ENCODE data around the gene LNP1.
"Not testable (repeated sequence)": the region's sequence is repeated elsewhere in the genome, so short reads cannot be mapped to it uniquely, and the experiment has no call there.

The LNP1 gene, protein sequence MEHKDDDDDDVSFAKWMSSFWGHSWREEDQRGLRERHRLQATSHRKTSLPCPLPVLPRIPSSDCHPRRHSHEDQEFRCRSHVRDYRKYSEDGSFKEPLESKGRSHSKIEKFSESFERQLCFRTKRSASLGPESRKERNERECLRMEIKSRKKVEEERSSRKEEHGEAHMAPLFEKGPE

DNA sequence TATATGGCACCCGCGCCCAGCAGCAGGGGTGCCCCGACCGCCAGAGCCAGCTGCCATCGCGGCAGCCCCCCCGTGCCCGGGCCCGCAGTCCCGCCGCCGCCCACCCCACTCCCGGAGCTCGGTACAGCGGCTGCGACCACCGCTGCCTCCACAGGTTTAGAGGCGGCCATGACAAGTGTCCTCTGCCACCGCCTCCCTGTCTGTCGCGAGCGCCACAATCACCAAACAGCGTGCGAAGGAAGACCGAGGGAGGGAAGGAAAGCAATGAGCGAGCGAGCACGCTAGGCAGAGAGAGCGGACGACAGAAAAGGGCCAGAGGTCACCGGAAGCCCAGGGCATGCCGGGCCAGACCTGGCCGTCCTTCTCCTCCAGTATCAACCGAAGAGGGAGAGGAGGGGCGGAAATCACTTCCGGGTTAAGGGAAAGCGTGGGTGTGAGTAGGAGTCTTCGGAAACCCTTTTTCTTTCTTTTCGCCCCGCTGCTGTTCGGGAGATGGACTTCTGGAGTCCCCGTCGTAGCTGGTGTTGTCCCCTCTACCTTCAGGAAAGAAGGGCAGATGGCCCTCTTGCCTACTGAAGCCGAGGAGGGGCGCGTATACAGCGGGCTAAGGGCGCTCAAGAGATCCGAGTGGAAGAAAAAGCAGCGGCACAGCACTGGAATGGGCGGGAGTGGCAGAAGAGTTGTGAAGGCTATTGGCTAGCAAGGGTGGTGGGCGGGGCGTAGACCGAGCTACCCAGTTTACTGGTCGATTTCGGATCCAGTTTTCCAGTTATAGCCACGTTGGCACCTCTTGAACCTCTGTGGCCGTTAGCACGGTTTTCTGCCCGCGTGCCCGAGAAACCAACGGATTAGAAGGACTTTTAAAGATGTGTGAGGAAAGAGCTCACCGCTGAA, at the start of gene LNP1, which contains the start of gene TOMM70:
LNP1 (plus strand) TSS at position 760 of the 894 bp plus-strand sequence. CDS start 28,191 bp downstream, outside the sequence.
TOMM70 (minus strand) TSS at position 310 of the 894 bp plus-strand sequence; CDS start at position 170, 140 bp downstream.
- DNase-seq = peak; percentile 93 to 94

DNA sequence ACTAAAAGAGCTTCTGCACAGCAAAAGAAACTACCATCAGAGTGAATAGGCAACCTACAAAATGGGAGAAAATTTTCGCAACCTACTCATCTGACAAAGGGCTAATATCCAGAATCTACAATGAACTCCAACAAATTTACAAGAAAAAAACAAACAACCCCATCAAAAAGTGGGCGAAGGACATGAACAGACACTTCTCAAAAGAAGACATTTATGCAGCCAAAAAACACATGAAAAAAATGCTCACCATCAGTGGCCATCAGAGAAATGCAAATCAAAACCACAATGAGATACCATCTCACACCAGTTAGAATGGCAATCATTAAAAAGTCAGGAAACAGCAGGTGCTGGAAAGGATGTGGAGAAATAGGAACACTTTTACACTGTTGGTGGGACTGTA, 49.6 kb upstream of the LNP1 start:
- not testable (repeated sequence) for DNase-seq

DNA sequence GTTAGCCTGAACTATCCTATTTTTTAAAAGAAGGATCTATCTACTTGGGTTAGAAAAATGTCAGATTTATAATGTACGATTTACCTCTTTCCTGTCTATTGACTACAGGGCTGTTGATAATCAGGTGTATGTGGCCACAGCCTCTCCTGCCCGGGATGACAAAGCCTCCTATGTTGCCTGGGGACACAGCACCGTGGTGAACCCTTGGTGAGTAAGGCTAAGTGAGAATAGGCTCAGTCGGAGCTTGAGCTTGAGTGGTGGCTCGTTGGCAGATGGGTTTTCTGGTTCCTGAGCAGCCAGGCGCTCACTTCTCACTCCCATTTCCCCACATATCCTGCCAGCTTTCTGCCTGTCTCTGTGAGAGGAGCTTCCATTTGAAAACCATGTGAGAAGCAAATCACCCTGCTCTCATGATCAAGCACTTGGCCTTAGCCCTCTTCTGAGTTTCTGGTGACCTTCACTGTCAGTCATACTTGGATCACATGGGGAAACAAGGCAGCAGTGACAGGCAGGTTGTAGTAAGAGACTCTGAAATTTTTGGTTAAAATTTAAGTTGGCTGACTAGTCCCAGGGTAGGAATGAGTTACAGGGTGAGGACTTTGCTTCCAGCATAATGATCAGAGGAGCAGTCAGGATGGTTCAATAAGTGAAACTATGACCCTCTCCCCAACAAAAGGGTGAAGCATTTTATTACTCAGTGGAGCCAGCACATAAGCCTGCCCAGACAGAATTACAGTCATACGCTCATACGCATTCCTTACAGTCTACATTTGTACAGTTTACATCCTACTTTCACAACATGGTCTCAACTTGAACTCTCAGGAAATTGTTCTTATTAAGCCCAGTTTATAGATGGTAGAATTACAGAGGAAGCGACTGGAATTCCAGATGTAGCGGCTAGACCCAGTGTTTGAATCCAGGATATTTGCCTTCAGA, 48.8 kb upstream of the LNP1 start:
- no peak for DNase-seq

DNA sequence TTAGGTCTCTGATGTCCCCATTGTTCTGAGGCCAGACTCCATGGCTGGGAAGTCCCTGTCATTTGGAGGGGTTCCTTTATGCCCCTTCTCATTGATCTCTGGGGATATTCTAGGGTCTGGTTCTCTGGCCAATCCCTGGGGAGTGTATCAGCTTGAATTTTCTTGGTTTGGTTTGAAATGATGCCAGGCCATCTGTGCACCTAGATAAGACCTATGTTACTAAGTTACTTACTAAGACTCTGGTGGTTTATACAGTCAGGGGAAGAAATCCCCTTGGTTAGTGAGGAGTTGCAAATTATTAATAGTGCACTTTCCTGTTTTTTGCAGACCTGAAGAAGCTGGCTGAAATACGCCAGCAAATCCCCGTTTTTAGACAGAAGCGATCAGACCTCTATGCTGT, 46.5 kb upstream of the LNP1 start:
- no peak for DNase-seq

DNA sequence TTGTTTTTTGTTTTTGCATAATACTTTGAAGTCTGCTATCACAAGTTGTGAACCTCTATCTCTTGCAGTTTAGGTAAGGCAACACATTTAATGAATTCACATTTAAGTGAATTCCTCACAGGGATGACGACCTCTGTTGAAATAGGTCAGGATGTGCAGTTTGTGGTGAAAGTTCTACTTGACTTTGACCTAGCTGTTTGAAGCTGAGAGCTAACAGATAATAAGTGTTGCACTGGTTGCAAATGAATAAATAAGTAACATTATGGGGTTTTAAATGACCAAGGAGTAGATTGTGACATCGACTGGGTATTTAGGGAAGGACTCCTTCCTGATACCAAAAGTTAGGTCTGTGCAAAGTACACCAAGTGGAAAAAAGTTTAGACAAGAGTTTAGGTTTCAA, 42.9 kb upstream of the LNP1 start:
- no peak for DNase-seq

DNA sequence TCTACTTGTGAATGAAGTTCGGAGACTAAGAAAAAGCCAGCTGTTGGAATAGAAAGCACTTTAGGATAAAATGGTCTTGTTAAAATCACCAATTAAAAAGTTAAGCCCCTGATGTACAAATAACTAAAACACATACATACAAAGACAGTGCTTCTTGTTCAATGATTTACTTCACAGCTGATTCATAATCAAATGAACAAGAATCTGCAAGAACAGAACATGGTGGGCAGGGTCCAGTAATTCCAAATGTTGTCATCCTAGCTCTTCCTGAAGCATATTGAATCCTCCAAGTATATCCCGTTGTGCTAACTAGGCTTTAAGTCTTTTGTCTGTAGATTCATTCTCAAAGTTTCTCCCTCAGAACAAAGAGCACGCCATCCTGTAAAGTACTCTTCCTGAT, 42.3 kb upstream of the LNP1 start:
- DNase-seq = no peak

DNA sequence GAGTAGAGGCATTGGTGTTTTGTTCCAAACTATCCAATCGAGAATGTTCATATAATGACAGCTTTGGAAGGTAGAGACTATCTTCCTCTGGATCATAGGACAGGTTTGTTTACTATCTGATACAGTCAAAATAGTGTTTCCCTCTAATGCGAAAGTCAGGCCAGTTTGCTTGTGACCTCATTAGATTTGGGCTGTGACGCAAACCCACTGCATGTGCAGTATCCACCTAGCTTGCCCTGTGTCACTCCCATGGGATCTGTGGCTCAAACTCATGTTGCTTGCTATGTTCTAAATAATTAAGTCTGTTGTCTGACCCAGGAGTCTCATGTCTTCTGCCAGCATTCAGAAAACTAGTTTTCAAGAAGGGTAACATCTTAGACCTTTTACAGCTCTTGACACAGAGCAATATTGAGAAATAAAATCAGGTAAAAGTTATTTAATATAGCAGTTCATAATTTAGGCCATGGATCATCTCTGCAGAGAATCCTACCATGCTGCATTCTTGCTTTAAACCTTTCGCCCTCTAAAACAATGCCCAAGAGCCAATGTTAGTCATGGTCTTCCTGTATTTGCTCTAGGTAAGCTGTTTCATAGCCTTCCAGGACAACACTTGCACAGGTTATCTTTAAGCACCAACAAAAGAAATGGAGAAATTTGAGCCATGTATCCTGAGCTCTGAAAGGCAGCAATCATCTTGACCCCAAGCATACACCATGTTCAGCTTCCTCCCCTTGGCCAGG, 40.4 kb upstream of the LNP1 start:
- DNase-seq = no peak

DNA sequence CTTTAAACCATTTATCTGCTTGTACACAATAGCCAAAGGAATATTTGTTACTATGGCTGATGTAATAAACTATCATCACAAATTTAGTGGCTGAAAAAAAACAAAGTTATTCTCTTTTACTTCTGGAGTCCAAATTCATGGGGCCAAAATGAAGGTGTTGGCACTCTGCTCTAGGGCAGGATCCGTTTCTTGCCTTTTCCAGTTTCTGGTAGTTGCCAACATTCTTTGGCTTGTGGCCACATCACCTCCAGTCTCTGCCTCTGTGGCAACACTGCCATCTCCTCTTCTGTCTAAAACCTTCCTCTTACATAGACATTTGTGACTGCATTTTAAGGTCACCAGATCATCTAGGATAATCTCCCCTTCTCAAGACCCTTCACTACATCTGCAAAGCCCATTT, 39.4 kb upstream of the LNP1 start:
- DNase-seq = no peak

DNA sequence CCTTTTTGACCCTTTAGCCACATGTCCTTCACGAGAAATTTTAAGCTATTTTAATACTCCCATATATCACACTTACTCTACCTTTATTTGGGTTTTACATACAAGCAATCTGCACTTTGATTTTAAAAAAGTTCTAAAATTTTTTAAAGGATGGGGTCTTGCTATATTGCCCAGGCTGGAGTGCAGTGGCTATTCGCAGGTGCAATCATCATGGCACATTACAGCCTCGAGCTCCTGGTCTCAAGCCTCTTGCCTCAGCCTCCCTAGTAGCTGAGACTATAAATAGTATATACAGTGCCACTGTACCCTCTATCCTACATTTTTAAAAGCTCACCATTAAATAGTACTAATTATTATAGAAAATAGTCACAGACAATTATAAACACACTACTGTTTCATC, 36.9 kb upstream of the LNP1 start:
- DNase-seq = no peak

DNA sequence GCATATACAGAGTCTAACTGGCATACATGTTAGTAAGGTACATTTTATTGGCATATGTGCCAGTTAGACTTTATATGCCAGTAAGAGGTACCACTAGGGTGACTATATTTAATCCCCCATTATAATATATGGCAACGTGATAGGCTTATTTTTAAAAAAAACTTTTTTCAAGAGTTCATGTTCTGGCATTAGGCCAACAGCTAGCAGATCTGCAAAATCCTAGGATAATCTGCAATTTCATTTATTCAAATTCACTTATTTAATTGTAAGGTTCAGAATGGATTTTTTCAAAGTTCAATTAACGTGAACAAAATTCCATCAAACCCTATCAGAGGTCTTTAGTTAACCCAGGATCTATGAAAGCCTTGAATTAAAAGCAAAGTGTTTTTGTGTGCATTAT, 34.9 kb upstream of the LNP1 start:
- no peak for DNase-seq

DNA sequence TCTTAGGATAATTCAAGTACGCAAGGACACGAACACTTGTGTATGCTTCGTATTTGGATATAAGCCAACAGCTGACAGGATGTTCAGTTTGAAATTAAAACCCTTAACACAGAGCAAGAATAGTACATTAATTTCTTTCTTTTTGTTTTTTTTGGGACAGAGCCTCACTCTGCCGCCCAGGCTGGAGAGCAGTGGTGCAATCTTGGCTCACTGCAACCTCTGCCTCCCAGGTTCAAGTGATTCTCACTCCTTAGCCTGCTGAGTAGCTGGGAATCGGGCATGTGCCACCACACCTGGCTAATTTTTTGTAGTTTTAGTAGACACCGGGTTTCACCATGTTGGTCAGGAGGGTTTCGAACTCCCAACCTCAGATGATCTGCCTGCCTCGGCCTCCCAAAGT, 32.9 kb upstream of the LNP1 start:
- DNase-seq = no peak

DNA sequence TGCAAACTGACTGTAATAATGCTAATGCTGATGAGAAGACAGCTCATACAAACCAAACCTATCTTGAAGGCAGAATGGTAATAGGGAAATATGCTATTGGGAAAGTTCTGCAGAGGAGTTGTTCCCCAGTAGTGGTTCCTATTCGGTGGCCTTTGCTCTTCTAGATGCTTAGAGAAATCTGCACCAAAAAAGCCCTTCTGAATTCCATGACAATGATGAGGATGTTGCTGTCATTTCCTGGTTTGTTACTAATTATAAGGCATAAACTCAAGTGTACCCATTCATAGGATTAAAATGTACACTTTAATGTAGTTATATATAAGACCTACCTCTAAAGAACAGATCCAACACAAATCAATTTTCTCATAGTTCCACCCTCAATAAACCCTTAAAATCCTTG, 30.6 kb upstream of the LNP1 start:
- no peak for DNase-seq

DNA sequence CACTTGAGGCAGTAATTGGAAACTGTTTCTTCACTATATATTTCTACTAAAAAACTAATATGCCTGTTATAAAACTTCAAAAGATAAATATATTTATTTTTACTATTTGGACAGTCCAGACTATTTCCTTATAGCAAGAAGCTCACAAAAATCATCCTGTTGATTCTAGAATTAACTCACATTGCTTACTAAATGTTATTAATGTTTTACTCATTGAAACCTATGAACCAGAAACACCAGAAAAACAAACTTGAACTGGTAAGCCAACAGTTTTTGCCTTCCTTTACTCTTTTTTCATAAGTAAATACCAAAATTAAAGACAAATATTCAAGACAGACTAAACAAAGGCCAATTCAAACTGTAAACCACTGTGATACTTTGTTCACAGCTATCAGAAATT, 26.8 kb upstream of the LNP1 start:
- no peak for DNase-seq

DNA sequence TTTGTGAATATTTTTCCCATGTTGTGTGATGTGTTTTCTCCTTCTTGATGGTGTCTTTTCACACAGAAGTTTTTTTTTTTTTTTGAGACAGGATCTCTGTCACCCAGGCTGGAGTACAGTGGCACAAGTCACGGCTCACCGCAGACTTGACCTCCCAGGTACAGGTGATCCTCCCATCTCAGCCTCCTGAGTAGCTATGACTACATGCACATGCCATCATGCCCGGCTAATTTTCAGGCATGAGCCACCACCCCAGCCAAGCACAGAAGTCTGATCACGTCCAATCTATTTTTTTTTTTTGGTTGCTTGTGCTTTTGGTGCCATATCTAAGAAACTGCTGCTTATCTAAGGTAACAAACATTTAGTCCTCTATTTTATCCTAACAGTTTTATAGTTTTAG, 25.0 kb upstream of the LNP1 start:
- DNase-seq = no peak

DNA sequence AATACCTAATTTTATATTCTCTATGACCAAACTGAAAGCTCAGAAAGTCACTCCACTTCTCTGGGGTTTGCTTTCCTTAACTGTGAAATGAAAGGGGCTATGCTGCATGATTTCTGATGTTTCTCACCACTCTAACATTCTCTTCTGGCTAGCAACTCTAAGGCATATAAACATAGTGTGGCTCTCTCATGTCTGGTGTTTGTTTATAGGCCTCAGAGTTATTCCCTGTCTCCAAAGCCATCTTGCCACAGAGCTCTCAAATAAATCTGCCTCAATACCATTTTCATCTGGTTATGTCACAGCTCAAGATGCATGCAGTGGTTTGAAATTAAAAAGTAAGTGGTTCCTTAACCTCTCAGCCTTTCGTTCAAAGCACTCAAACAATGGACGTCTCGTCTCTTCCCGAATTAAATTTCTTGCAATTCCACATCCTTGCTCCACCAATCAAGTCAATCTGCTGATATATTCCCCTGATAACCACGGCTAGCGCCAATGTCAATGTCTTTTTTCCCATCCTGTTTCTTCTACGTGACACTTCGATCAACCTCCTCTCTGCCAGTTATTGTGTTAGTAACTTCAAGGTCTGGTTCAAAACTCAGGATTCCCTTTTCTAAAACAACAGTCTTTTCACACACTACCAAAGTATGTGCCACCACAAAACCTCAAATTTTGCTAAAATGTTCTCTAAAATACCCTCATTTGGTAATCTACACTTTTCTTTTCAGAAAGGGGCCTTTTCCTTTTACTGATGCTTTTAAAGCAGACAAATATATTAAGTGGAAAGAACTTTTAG, 16.4 kb upstream of the LNP1 start:
- no peak for DNase-seq

DNA sequence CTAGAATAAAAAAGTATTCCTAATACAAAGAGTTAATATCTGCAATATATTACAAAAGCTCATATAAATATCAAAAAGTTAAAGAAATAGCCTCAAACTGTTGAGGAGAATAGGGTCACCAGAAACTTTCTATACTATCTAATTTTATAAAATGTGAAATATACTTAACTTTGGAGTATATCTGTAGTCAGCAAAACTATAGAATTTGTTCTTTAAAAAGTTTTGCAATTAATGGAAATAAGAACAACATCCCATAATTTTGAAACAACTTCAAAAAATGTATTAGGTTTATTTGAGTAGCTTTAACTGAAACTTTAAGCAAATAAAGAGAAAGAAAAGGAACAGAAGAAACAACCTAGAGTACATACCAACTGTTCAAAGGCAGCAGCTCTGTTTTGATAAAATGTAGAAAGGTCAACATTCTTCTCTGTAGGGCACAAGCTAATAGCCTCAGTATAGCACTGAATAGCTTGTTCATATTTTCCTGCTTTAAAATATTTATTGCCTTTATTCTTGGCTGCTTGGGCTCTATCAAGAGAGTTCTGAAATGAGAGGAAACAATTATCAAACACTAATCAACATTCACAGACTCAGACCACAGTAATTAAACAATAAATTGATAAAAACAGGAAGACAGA, 14.8 kb upstream of the LNP1 start:
- DNase-seq = no peak

DNA sequence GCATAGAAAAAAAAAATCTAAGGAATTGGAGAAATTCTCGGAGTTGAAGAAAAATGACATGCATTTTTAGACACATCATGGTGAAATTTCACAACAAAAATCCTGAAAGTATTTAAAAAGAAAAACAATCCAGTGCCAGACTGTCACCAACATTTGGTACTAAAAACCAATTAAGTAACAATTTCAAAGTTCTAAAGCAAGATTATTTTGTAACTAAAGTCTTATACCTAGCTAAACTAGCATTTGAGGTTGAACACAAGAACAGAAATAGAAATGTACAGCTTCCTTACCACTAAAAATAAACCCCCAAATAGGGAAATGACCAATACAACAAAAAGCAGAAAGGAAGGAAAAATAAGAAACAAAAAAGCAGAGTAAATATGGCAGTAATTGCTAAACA, 12.3 kb upstream of the LNP1 start:
- DNase-seq = no peak

DNA sequence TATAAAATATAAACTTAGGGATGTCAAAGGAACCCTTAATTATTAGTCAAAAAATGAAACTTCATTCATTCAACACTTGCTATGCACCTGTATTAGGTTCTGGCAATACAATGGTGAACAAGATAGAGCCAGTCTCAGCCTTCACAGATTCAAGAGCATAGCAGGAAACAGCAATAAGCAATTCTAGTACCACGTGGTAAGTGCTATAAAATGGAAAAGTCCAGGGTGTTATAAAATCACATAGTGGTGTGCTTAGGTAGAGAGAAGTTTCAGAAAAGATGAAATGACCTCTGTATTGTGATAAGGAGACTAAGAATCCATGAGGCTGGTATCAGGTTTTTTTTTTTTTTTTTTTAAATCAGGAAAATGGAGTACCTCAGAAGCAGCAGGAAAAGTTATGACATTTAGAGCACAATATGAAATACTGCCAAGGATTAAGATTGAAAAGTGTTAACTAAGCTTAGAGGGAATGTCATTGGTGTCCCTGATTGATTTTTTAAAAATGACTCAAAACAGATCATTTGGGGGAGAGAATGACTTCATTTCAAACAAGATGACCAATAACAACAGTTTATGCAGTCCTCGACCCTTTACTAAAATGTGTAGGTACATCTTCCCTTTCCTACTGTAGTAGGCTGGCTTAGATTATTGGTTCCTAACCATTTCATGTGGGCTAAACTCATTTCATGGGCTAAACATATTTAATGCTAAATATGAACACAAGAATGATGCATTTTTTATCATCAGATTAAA, 5.5 kb upstream of the LNP1 start:
- no peak for DNase-seq

DNA sequence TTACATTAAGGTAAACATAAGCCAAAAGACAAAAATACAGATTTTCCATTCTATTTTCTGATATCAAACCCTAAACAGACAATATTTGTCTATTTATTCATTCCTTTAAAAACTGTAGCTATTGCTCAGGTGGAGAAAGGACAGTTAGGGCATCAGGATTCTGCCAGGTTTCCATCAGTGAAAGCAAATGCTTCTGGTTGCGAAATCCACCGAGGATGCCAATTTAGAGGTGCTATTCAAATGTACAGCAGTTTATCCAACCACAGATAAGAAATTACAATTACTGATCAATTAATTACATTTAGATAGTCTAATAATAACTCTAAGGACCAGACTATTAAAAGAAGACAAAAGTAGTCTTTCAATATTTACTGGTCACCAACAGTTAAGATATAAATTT, 4.4 kb upstream of the LNP1 start:
- DNase-seq = no peak

DNA sequence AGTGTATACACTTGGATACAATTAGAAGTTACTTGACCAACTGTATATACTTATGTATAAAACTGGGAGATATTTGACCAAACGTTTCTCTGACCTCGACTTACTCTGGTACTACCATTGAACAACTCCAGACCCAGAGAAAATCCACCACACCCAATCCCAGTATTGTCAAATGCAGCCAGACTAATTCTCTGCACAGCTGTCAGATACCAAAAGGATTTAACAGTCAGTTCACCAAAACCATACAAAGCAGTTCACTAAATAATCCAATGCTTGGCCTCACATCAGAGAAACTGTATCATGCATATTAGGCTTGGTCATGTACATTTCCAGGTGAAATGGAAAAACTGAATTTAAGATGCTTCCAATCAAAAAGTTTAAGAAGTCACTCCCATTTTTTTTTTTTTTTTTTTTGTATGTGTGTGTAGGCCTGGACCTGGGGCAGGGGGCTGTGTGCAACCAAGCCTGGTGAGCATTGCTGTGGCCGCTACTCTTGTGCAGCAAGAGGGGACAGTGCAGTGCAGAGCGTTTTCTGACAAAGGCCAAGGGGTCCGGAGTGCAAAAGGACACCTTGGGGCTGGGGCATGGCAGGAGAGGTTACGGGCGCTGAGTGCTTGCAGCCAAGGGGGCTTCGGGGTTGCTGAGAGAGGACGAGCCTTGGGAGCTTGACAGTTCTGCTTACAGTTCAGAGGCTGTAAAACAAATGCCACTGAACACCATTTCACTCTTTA, 1.8 kb upstream of the LNP1 start:
- no peak for DNase-seq

All from CD4-positive, alpha-beta T cell treated with Interleukin-4 for 1 hour (primary cell).